GM12891 (cell line): Measurements from ENCODE around the gene WDHD1.

Experiments used
- POLR2A ChIP-seq: IDR thresholded peaks from 2 replicates; pipeline ENCODE4 v1.6.1; 2011; ENCODE audit warnings: low read depth, low read length, control low read depth
- POLR2AphosphoS5 ChIP-seq: IDR thresholded peaks from 2 replicates; pipeline ENCODE4 v1.6.1; 2011; ENCODE audit warnings: low read depth, low read length, control low read depth

GRCh38 chr14:54895683-54896082, 131.2 kb downstream of the WDHD1 start:
- TF ChIP-seq POLR2A (no peak), POLR2AphosphoS5 (no peak)
